OCI-LY1 (cell line): ENCODE measurements around the gene SAMD9.
A peak's percentile ranks its signal among the peaks of the same experiment; 100 is the strongest.

Experiments used
- H2AFZ ChIP-seq: fragments of 200-600 bp; sonication (generic), shearing (Covaris generic); 2 replicates; pipeline ENCODE4 v1.6.0; 2014; ENCODE audit warnings: antibody characterized with exemption, mild to moderate bottlenecking, low read length
- H3F3A ChIP-seq: fragments of 200-600 bp; sonication (generic), shearing (Covaris generic); 2 replicates; pipeline ENCODE4 v1.6.0; 2014; ENCODE audit warnings: mild to moderate bottlenecking, antibody characterized with exemption, low read length, moderate library complexity; ENCODE audit not compliant: insufficient read depth
- H3K27ac ChIP-seq: fragments of 200-600 bp; sonication (generic); 2 replicates; pipeline ENCODE4 v1.5.1; 2014; ENCODE audit warnings: low read length, mixed run types, mild to moderate bottlenecking, low read depth; ENCODE audit not compliant: poor library complexity, severe bottlenecking
- H3K27me3 ChIP-seq: fragments of 200-600 bp; sonication (generic); 2 replicates; pipeline ENCODE4 v1.6.0; 2014; ENCODE audit warnings: antibody characterized with exemption, mild to moderate bottlenecking, low read length, moderate library complexity; ENCODE audit not compliant: insufficient read depth
- H3K36me3 ChIP-seq: fragments of 200-600 bp; sonication (generic); 2 replicates; pipeline ENCODE4 v1.6.1; 2014; ENCODE audit warnings: mild to moderate bottlenecking, antibody characterized with exemption, low read length, moderate library complexity, mixed read lengths; ENCODE audit not compliant: insufficient read depth
- H3K4me1 ChIP-seq: fragments of 200-600 bp; sonication (generic); 2 replicates; pipeline ENCODE4 v1.5.1; 2014; ENCODE audit warnings: mild to moderate bottlenecking, low read length, moderate library complexity; ENCODE audit not compliant: insufficient read depth, severe bottlenecking
- H3K4me2 ChIP-seq: fragments of 200-600 bp; sonication (generic), shearing (Covaris generic); 2 replicates; pipeline ENCODE4 v1.6.1; 2014; ENCODE audit warnings: low read length
- H3K4me3 ChIP-seq: fragments of 200-600 bp; sonication (generic); 2 replicates; pipeline ENCODE4 v1.5.1; 2014; ENCODE audit warnings: low read length, low read depth, mild to moderate bottlenecking, mixed read lengths; ENCODE audit not compliant: poor library complexity, severe bottlenecking
- H3K79me2 ChIP-seq: fragments of 200-600 bp; shearing (Covaris generic); 2 replicates; pipeline ENCODE4 v1.6.1; 2016; ENCODE audit warnings: mixed run types, low read length, mixed read lengths; ENCODE audit not compliant: insufficient read depth
- H3K9ac ChIP-seq: fragments of 200-600 bp; sonication (generic), shearing (Covaris generic); 2 replicates; pipeline ENCODE4 v1.6.1; 2014; ENCODE audit warnings: mild to moderate bottlenecking, low read length, mixed read lengths
- H3K9me2 ChIP-seq: fragments of 200-600 bp; sonication (generic), shearing (Covaris generic); 2 replicates; pipeline ENCODE4 v1.6.1; 2014; ENCODE audit warnings: low read depth, mild to moderate bottlenecking, low read length, mixed read lengths
- H3K9me3 ChIP-seq: fragments of 200-600 bp; shearing (Covaris generic); 2 replicates; pipeline ENCODE4 v1.6.1; 2014; ENCODE audit warnings: low read length, mixed read lengths
- H4K20me1 ChIP-seq: fragments of 200-600 bp; sonication (generic), shearing (Covaris generic); 2 replicates; pipeline ENCODE4 v1.6.0; 2016; ENCODE audit warnings: mild to moderate bottlenecking, low read length; ENCODE audit not compliant: insufficient read depth
- EZH2 ChIP-seq: fragments of 200-600 bp; sonication (generic), shearing (Covaris generic); IDR thresholded peaks from 2 replicates; pipeline ENCODE4 v1.8.0; 2017; ENCODE audit warnings: borderline replicate concordance, mixed run types, mild to moderate bottlenecking, antibody characterized with exemption, low read length, moderate library complexity, mixed read lengths
- TF ChIP-seq, protein P1 (sequence below): fragments of 200-600 bp; sonication (generic), shearing (Covaris generic); IDR thresholded peaks from 2 replicates; pipeline ENCODE4 v1.5.1; 2017; ENCODE audit warnings: mild to moderate bottlenecking, antibody characterized with exemption, low read length, moderate library complexity, mixed read lengths

Gene SAMD9

DNA sequence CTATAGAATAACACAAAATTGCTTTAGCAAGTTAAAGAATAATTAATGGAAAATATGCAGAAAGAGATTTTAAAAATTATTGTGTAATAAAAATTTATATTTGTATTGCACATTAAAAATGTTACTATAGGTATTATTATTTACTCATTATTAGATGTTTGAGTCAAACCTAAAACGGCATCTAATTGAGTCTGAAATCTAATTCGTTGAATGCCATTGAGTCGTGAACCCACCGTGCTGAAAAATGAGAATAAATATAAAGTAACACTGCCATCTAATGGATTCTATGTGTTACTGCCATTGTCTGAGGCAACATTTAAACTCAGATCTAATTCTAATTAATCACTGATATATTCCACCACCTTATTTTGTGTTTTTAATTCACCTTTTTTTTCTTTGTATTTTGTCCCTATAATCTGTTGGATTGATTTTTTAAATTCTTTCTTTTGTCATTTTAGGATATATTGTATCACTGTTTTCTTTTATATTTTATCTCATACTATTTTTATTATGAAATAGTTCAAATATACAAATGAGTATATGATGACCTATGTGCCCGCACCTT is 62.2 kb downstream of the SAMD9 start:
- TF ChIP-seq EZH2 = no peak
- TF ChIP-seq, protein P1, sequence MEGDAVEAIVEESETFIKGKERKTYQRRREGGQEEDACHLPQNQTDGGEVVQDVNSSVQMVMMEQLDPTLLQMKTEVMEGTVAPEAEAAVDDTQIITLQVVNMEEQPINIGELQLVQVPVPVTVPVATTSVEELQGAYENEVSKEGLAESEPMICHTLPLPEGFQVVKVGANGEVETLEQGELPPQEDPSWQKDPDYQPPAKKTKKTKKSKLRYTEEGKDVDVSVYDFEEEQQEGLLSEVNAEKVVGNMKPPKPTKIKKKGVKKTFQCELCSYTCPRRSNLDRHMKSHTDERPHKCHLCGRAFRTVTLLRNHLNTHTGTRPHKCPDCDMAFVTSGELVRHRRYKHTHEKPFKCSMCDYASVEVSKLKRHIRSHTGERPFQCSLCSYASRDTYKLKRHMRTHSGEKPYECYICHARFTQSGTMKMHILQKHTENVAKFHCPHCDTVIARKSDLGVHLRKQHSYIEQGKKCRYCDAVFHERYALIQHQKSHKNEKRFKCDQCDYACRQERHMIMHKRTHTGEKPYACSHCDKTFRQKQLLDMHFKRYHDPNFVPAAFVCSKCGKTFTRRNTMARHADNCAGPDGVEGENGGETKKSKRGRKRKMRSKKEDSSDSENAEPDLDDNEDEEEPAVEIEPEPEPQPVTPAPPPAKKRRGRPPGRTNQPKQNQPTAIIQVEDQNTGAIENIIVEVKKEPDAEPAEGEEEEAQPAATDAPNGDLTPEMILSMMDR = peak; percentile 89
- Histone ChIP-seq H3K27ac (no peak overlapping the region), H2AFZ (no peak overlapping the region), H3K27me3 (no peaks in the 10 kb centered on the region), H3K9me2 (no peaks in the 10 kb centered on the region), H3K4me3 (no peak overlapping the region), H3K9ac (no peak overlapping the region), H3K4me2 (no peak overlapping the region), H3K79me2 (no peaks in the 10 kb centered on the region), H3F3A (no peaks in the 10 kb centered on the region), H3K4me1 (no peaks in the 10 kb centered on the region), H4K20me1 (no peaks in the 10 kb centered on the region), H3K9me3 (no peaks in the 10 kb centered on the region), H3K36me3 (no peaks in the 10 kb centered on the region)

DNA sequence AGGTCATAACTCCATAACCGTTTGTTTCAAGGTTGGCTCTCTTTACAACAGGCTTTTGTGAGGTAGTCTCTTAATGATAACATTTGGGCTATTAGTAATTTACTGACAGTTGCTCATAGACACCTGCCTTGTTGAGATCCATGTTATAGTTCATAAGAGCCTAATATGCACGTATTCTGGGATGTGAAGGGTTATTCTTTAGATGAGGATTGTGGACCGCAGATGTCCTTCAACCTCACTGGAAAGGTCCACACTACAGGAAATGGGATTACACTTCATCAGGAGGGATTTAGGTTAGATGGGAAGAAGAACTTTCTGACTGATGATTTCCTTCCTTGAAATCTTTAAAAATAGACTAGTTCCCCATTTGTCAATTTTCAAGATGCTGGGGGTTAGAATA is 62.8 kb downstream of the SAMD9 start:
- Histone ChIP-seq H3F3A (no peaks in the 10 kb centered on the region), H3K36me3 (no peaks in the 10 kb centered on the region), H3K9me2 (no peaks in the 10 kb centered on the region), H3K79me2 (no peaks in the 10 kb centered on the region), H3K4me1 (no peaks in the 10 kb centered on the region), H3K9me3 (no peaks in the 10 kb centered on the region), H3K27ac (no peak overlapping the region), H3K9ac (no peak overlapping the region), H3K4me2 (no peak overlapping the region), H4K20me1 (no peaks in the 10 kb centered on the region), H2AFZ (no peak overlapping the region), H3K27me3 (no peaks in the 10 kb centered on the region), H3K4me3 (no peak overlapping the region)
- no peak for TF ChIP-seq EZH2
- TF ChIP-seq, protein P1 = no peak

DNA sequence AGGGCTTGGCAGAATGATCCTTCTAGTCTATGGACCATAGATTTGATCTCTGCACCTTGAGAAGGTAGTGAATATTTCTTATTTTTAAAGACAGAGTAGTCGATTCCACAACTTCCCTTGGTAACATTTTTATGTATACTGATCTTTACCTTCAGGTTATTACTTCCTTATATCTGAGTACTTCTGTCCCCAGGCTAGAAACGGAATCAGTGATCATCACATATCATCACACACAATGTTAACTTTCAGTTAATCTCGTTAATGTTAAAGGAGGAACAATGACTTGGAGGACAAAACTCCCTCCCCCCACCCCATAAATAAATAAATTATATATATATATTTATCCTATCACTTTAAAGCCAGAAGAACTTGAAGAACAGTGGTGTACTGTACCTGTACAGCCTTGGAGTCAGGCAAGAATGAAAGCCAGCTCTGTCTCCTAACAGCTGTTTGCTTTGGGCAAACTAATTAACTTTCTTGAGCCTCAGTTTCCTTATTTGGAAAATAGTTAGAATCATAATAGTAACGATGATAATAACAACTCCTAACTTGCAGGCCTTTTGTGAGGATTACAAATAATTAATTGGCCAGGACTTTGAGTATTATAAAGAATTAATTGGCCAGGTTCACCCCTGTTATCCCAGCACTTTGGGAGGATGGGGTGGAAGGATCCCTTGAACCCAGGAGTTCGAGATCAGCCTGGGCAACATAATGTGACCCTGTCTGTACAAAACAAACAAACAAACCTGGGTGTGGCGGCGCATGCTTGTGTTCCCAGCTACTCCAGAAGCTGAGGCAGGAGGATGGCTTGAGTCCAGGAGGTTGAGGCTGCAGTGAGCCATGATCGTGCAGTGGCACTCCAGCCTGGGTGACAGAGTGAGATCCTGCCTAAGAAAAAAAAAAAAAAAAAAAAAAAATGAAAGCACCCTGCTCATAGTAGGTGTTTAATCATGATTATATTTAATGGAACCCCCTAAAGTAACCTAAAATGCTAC is 63.5 kb downstream of the SAMD9 start:
- no peaks in the 10 kb centered on the region for H3K36me3 ChIP-seq
- no peaks in the 10 kb centered on the region for H4K20me1 ChIP-seq
- H3K79me2 ChIP-seq = no peaks in the 10 kb centered on the region
- no peaks in the 10 kb centered on the region for H3F3A ChIP-seq
- H2AFZ ChIP-seq = no peak overlapping the region
- TF ChIP-seq, protein P1 = no peak
- TF ChIP-seq EZH2 = no peak
- no peaks in the 10 kb centered on the region for H3K9me3 ChIP-seq
- H3K4me1 ChIP-seq = no peaks in the 10 kb centered on the region
- no peak overlapping the region for H3K4me3 ChIP-seq
- H3K27ac ChIP-seq = no peak overlapping the region
- H3K4me2 ChIP-seq = no peak overlapping the region
- no peaks in the 10 kb centered on the region for H3K9me2 ChIP-seq
- no peaks in the 10 kb centered on the region for H3K27me3 ChIP-seq
- H3K9ac ChIP-seq = no peak overlapping the region
